ENCODE data around the gene WWTR1. TPM values are rescaled to one million over a fixed set of nuclear protein-coding genes. Genes with fewer than 3 reads are reported as not detected.

Gene WWTR1
- total RNA-seq, 1 donor from 2014 or later = 13.2 TPM

DNA sequence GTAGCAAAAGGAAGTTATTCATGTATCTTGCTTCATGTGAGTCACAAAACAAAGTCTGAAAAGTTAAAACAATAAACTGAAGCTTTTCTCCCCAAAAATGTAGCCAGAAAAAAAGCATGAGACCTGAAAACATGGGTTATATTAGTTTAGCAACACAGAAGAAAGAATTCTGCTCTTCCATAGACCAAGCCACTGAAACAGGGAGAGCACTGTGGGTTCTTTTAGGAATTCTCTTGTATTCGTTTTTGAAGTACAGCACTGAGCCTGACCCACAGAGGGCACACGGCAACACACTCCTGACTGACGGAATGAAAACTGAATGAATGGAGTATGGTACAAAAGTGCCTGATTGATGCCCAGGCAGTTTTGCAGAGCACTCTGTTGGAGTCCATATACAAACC is 116.7 kb downstream of the WWTR1 start:
- DNase-seq (ENCODE audit: low spot score) (no peak), ATAC-seq (no peak)

- ATAC-seq (no peak), DNase-seq (ENCODE audit: low spot score) (no peak)
Measured at GRCh38 chr3:149538371-149538770, 119.5 kb downstream of the WWTR1 start.

- ATAC-seq = peak; percentile 96
- peak; percentile 92 for DNase-seq (ENCODE audit: low spot score)
Measured at GRCh38 chr3:149536429-149536828, 121.4 kb downstream of the WWTR1 start.

DNA sequence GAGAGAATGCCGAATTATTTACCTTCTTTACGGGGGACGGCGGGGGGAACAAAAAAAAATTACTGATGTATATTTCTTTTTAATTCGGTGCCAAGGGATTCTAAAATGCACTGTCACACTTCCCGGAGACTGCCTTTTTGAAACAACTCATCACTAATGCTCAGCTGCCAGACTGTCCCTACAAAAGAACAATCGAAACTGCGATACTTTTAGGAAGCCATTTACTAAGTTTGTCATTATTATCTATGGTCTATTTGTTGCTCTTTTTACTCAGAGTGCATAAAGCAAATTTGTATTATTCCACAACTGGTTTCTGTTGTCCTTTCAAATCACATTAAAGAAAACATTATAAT is 122.5 kb downstream of the WWTR1 start:
- DNase-seq (ENCODE audit: low spot score) = no peak
- no peak for ATAC-seq

GRCh38 chr3:149534671-149535332 is 123.0 kb downstream of the WWTR1 start:
- ATAC-seq = no peak
- no peak for DNase-seq (ENCODE audit: low spot score)

GRCh38 chr3:149534082-149534481 is 123.7 kb downstream of the WWTR1 start:
- ATAC-seq = no peak

DNA sequence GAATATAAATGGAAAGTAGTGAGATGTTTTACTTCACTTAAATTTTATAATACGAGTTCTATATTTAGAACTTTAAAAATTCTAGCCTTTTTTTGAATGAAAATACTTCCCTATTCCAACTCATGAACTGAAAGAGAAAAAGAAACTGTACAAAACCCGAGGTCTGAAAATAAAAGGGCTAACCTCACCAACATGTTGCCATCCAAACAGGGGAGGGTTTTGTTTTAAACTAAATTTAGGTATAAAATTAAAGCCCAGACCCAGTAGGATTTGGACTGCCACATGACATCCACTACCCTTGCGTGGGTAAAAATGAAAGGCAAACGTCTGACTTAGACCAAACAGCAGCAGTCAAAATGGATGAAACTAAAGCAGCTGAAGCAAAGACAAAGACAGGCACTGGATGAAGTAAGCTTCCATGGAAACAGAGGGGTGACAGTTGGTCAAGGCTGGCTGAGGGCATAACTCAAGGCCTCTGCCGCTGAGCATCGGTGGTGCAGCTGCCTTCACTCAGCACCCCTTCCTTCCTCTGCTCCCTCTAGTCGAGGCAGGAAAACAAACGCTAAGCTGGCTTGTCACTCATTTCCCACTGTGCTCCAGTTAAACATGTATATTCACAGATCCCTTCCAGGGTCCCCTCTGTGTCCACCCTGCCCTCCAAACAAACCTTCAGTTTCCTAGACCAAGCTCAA is 125.2 kb downstream of the WWTR1 start:
- DNase-seq (ENCODE audit: low spot score) (no peak), ATAC-seq (no peak)

More at GRCh38 chr3:149534082-149534481, 123.7 kb downstream of the WWTR1 start:
- DNase-seq (ENCODE audit: low spot score) = no peak

DNA sequence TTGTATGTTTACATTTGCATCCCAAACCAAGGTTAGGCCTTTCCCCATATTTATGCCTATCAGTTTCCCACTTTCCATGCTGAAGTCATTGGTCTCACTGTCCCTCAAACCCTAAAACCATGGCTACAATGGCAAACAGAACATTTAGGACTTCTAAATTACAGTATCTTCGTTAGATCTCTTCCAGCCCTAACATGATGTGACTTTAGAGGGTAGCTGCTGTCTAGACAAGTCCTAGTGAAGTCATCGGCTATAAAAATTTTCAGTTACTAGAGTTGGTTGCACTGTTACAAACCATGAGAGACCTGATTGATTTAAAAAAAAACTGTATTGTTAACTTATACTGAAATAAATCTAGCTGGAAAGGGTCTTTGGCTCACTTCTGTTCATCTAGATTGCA is 128.7 kb downstream of the WWTR1 start:
- DNase-seq (ENCODE audit: low spot score) (no peak), ATAC-seq (no peak)

DNA sequence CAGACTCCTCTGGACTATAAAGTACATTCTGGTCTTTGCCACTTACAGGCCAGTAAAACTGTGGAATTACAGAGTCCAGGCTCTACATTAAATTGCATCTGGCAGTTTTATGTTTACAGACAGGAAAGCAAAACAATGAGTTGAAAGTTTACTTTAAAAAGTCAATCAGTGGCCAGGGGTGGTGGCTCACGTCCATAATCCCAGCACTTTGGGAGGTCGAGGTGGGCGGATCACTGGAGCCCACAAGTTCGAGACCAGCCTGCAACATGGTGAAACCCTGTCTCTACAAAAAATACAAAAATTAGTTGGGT is 129.5 kb downstream of the WWTR1 start:
- no peak for DNase-seq (ENCODE audit: low spot score)

DNA sequence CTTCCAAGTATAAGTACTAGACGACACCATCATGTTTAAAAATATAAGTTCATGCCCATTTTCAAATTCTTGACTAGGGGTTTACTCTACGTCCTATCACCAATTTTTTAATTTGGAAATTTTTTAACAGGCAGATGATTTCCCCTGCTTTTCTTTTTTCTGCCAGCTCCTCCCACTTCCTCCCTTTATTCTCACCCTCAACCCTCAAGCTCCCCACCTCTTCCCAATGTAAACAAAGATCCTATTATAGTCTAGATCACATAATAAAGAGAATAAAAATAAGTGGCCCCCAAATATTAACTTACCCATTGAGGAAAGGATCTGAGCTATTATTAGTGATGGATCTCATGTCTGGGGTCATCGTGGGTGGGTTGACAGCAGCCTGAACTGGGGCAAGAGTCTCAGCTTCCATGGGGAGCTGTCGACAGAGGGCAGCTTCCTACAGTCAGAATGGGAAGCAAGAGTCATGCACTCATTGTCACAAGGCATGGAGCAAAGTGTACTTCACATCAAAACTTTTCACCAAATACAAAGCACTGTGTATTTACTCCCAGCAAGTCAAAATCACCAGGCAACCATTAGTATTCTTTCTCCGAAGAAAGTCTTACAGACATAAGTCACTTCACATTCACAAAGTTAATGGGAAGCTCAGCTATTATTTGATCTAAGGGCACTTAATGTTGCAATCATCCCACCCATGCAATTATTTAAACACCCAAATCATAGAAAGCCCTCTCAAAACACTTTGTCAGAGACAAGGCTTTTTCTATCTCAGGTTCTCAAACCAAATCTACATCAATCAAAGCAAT is 130.1 kb downstream of the WWTR1 start:
- DNase-seq (ENCODE audit: low spot score) (no peak), ATAC-seq (peak; percentile 74)

More for the DNA sequence above, 129.5 kb downstream of the WWTR1 start:
- ATAC-seq = peak; percentile 44

GRCh38 chr3:149523512-149524299 is 134.1 kb downstream of the WWTR1 start:
- ATAC-seq (no peak), DNase-seq (ENCODE audit: low spot score) (no peak)

DNA sequence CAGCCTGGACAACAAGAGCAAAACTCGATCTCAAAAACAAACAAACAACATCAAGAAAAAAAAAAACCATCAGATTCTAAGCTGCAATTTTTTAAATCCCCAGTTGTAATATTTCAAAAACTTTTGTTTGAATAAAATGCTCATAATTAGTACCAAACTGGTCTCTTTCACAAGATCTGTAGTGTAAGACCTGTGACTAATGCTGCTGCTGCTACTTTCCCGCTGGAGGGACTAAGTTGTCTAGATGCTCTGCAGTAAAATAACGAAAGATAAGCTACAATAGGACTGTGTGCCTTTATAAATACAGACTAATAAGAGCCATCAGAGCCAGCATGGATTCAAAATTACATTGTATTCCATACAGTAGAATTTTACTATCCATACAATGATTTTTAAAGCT is 137.9 kb downstream of the WWTR1 start:
- DNase-seq (ENCODE audit: low spot score) (no peak), ATAC-seq (no peak)

GRCh38 chr3:149516920-149517319 is 140.9 kb downstream of the WWTR1 start:
- DNase-seq (ENCODE audit: low spot score) = no peak
- ATAC-seq = peak; percentile 55

- DNase-seq (ENCODE audit: low spot score) (no peak), ATAC-seq (no peak)
Measured at GRCh38 chr3:149515249-149515648, 142.6 kb downstream of the WWTR1 start.

DNA sequence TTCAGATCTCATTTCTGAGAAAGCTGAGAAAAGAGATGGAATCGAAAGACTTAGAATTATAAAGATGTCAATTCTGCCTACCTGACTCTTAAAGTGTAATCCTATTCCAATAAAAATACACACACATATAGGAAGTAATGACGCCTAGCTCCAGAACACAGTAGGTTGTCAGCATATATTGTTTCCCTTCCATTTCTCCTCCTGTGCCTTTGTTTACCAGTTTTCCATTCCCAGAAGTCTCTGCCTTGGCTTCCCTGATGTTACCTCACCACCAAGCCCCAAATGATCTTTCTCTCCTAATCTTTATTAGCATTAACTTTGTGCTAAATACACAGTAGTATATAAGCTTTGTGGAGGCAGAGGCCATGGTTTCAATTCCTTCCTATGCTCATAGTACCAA is 143.4 kb downstream of the WWTR1 start:
- no peak for DNase-seq (ENCODE audit: low spot score)
- no peak for ATAC-seq

DNA sequence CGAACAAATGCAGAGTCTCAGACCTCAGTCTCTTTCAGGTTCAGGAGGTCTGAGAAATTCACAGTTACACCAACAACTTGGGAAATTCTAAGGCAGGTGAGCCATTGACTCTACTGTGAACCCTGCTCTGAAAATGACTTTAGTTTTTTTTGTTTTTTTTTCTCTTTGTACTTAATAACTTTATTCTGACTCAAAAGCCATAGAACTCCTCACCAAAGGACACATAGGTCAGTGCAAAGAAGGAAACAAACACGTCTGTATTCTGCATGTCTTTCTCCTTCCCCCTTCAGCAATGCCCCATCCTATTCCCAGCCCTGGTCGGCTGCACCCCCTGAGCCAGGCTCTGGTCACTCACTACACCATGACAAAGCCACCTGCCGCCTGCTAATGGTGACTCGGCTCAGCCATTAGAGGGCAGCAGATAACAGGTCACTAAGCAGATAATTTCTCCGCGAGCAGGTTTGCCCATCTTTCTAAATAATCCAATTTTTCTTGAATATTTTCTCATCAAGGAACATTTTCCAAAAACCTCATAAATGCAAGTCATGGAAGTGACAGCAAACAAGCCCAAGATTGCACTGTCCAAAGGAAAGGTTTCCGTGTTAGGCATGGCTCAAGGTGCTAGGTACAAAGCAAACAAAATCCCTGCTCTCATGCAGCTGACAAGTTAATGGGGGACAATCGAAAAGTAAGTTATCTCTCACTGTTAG is 145.6 kb downstream of the WWTR1 start:
- ATAC-seq = peak; percentile 95
- peak; percentile 64 for DNase-seq (ENCODE audit: low spot score)

DNA sequence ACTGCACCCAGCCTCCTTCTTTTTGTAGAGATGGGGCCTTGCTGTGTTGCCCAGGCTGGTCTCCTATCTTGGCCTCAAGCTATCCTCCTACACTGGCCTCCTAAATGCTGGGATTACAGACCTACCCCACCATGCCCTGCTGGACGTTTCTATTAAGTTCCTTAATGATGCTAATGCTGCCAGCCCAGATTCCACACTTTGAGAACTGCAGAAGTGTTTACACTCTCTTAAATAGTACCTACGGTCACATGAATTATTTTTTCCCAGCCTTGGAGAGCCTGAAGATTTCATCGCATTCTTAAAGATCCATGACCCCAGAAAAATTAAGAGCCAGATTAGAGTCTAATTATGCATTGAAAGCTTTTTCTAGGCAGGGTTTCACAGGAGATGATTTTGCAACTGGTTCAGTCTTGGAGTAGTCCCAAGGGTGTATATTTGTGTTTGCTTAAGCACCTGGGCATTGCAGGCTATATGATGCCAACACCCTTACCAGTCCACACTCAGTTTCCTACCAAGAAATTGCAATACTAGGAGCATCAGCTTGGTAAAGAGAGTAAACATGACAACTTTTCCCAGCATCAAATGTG is 146.7 kb downstream of the WWTR1 start:
- no peak for DNase-seq (ENCODE audit: low spot score)
- no peak for ATAC-seq

DNA sequence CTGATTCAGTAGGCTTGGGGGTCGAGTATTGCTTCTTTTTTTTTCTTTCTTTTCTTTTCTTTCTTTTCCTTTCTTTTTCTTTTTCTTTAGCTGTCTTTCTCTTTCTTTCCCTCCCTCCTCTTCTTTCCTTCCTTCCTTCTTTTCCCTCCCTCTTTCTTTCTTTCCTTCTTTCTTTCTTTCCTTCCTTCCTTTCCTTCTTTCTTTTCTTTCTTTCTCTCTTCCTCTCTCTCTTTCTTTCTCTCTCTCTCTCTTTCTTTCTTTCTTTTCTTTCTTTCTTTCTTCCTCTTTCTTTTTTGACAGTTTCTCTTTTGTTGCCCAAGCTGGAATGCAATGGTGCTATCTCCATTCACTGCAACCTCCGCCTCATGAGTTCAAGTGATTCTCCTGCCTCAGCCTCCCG is 147.3 kb downstream of the WWTR1 start:
- ATAC-seq (no peak), DNase-seq (ENCODE audit: low spot score) (no peak)

DNA sequence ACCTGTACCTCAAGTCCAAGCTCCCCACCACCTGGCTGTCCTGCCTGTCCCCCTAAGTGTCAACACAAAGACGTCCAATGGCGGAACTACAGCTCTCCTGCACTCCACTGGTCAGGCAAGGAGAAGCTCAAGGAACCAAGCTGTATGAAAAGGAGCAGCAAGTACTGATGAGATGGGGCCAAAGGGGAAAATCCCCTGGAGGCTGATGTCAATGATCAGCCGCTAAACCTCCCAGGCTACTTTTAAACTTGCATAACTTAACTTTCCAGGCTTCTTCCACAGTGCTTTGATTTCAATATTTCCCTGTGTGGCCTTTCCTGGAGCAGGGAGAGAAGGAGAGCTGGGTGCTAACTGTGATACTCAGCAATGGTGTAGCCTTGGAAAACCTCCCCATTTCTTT is 148.3 kb downstream of the WWTR1 start:
- ATAC-seq (no peak), DNase-seq (ENCODE audit: low spot score) (no peak)

All from left lobe of liver (tissue), 2 donors.